ENCODE data around the gene DSCAML1. TPM values are rescaled to one million over a fixed set of nuclear protein-coding genes. Genes with fewer than 3 reads are reported as not detected.

DSCAML1 gene
- total and polyA plus RNA-seq, 4 donors, result 0.18 to 1.5 (median 1.1) TPM

DNA sequence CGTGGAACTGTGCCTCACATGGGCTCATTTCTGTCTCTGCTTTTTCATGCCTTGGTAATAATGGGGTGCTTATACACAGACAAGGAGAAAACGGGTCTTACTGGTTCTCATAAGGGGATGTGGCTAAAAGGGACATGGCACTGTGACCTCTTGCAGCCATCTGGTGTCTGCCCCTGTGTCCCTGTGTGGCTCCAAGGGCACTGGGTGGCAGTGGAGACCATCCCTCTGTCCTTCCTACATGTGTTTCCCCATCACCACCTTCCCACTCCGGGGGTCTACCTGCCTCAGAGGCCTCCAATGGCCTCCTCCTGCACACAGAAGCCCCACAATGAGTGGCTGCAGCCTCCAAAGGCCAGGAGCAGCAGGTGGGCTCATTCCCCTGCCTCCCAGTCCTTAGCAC lies 248.1 kb downstream of the DSCAML1 start:
- H3K9ac ChIP-seq (ENCODE audit: insufficient read depth in 1 of 2, low read length in 2 of 2), result no peak overlapping the region
- no peaks in the 10 kb centered on the region for H3K4me1 ChIP-seq (ENCODE audit: control insufficient read depth in 5 of 5, insufficient read depth in 5 of 5, low read length in 5 of 5)
- H3K9me3 ChIP-seq (ENCODE audit: control insufficient read depth in 4 of 4, insufficient read depth in 3 of 4, low read length in 3 of 4), result peaks cover 0 to 5% (median 0%) of the 10 kb centered on the region in 4 donors
- no peak overlapping the region for H3K4me3 ChIP-seq
- H3K27ac ChIP-seq (ENCODE audit: low read depth in 1 of 2, low read length in 1 of 2), result no peak overlapping the region
- H3K36me3 ChIP-seq (ENCODE audit: control insufficient read depth in 4 of 4, insufficient read depth in 4 of 4, low read length in 4 of 4), result no peaks in the 10 kb centered on the region
- no peak for ATAC-seq (ENCODE audit: insufficient read depth, low FRiP score)
- 74 to 79% methylated on average over 3 of the region's 3 CpGs for WGBS, 2 donors
- H3K27me3 ChIP-seq (ENCODE audit: control insufficient read depth in 3 of 3, insufficient read depth in 3 of 3, low read length in 2 of 3), result peaks cover 0 to 2% (median 0%) of the 10 kb centered on the region in 3 donors
- TF ChIP-seq, protein P1, sequence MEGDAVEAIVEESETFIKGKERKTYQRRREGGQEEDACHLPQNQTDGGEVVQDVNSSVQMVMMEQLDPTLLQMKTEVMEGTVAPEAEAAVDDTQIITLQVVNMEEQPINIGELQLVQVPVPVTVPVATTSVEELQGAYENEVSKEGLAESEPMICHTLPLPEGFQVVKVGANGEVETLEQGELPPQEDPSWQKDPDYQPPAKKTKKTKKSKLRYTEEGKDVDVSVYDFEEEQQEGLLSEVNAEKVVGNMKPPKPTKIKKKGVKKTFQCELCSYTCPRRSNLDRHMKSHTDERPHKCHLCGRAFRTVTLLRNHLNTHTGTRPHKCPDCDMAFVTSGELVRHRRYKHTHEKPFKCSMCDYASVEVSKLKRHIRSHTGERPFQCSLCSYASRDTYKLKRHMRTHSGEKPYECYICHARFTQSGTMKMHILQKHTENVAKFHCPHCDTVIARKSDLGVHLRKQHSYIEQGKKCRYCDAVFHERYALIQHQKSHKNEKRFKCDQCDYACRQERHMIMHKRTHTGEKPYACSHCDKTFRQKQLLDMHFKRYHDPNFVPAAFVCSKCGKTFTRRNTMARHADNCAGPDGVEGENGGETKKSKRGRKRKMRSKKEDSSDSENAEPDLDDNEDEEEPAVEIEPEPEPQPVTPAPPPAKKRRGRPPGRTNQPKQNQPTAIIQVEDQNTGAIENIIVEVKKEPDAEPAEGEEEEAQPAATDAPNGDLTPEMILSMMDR (IDR thresholded peaks at IDR 0.05; ENCODE audit: control extremely low read depth, extremely low read depth), result no peak
- no peak for DNase-seq

DNA sequence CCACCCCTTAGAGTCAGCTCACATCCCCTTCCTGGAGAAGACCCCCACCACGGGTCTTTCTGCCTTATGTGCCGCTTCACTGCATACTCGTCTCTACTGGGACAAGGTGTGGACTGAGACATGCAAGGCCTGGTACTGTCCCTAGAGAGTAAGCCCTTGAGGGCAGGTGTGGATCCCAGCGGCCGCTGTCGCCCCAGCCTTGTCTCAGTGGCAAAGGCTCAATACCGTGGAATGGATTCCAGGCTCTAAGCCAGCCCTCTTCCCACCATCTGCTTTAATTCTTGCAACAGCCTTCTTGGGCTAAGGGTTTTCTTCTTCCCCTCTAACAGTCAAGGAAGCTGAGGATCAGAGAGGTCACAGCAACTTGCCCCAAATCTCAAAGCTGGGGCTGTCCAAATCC lies 249.1 kb downstream of the DSCAML1 start:
- Histone ChIP-seq H3K4me3 (no peak overlapping the region), H3K9ac (ENCODE audit: insufficient read depth in 1 of 2, low read length in 2 of 2) (no peak overlapping the region), H3K9me3 (ENCODE audit: control insufficient read depth in 4 of 4, insufficient read depth in 3 of 4, low read length in 3 of 4) (peaks cover 0 to 11% (median 0%) of the 10 kb centered on the region in 4 donors), H3K4me1 (ENCODE audit: control insufficient read depth in 5 of 5, insufficient read depth in 5 of 5, low read length in 5 of 5) (no peaks in the 10 kb centered on the region), H3K27me3 (ENCODE audit: control insufficient read depth in 3 of 3, insufficient read depth in 3 of 3, low read length in 2 of 3) (peaks cover 0 to 2% (median 0%) of the 10 kb centered on the region in 3 donors), H3K27ac (ENCODE audit: low read depth in 1 of 2, low read length in 1 of 2) (no peak overlapping the region), H3K36me3 (ENCODE audit: control insufficient read depth in 4 of 4, insufficient read depth in 4 of 4, low read length in 4 of 4) (no peaks in the 10 kb centered on the region)
- ATAC-seq (ENCODE audit: insufficient read depth, low FRiP score), result no peak
- WGBS, 2 donors, result 88 to 90% methylated on average over 7 of the region's 7 CpGs
- DNase-seq, result peak in 1 of 3 donors; percentile 12
- TF ChIP-seq, protein P1 (IDR thresholded peaks at IDR 0.05; ENCODE audit: control extremely low read depth, extremely low read depth), result no peak

DNA sequence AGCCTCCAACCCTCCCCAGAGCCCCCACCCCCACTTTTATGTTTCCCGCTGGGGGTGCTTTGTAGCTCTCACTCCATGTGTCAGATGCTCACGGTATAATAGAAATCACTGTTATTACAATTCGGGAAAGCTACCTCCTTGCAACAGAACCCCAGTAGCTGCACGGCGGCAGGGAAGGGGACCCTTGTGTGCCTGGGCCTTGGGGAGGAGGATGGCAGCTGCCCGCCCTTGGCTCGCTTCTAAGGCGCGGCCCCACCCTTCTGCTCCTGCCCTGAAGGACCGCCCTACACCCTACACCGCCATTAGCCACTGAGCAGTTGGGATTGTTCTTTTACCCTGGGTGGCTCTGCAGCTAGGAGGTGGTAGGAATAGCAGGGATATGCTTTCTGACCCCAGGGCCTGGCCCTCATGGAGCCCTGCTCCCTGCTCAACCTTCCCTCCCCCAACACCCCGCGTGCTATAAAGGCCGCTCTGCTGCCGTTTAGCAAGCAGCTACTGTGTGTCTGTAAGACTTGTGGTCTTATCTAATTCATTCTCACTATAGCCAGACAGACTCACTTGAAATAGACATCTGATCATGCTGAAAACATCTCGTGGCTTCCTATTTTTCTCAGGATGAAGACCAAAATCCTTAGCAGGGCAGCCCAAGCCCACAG lies 249.7 kb downstream of the DSCAML1 start:
- peaks cover 0 to 12% (median 0%) of the 10 kb centered on the region in 4 donors for H3K9me3 ChIP-seq (ENCODE audit: control insufficient read depth in 4 of 4, insufficient read depth in 3 of 4, low read length in 3 of 4)
- no peak overlapping the region for H3K4me3 ChIP-seq
- peaks cover 0 to 2% (median 0%) of the 10 kb centered on the region in 3 donors for H3K27me3 ChIP-seq (ENCODE audit: control insufficient read depth in 3 of 3, insufficient read depth in 3 of 3, low read length in 2 of 3)
- H3K27ac ChIP-seq (ENCODE audit: low read depth in 1 of 2, low read length in 1 of 2), result no peak overlapping the region
- TF ChIP-seq, protein P1 (IDR thresholded peaks at IDR 0.05; ENCODE audit: control extremely low read depth, extremely low read depth), result no peak
- H3K9ac ChIP-seq (ENCODE audit: insufficient read depth in 1 of 2, low read length in 2 of 2), result no peak overlapping the region
- no peaks in the 10 kb centered on the region for H3K4me1 ChIP-seq (ENCODE audit: control insufficient read depth in 5 of 5, insufficient read depth in 5 of 5, low read length in 5 of 5)
- WGBS, 2 donors, result 81 to 85% methylated on average over 16 of the region's 16 CpGs
- ATAC-seq (ENCODE audit: insufficient read depth, low FRiP score) (no peak), DNase-seq (no peak)
- H3K36me3 ChIP-seq (ENCODE audit: control insufficient read depth in 4 of 4, insufficient read depth in 4 of 4, low read length in 4 of 4), result no peaks in the 10 kb centered on the region
